GM18502 (cell line): ENCODE results near the gene LGALS7B.
"Not testable (repeated sequence)": the region's sequence is repeated elsewhere in the genome, so short reads cannot be mapped to it uniquely, and the experiment has no call there.

ENCODE experiments used
- ATAC-seq: cut with Tn5 transposase; IDR thresholded peaks from one replicate; pipeline ENCODE4 v1.9.1; 2021; ENCODE audit warnings: mild to moderate bottlenecking; ENCODE audit not compliant: unreplicated experiment, poor library complexity

The LGALS7B gene

GRCh38 chr19:38793671-38794070, 4.7 kb downstream of the LGALS7B start:
- ATAC-seq: no peak

- no peak for ATAC-seq
Observed at GRCh38 chr19:38795549-38795948, 6.5 kb downstream of the LGALS7B start.

GRCh38 chr19:38796154-38796553, 7.2 kb downstream of the LGALS7B start:
- no peak for ATAC-seq

GRCh38 chr19:38797781-38798180, 8.8 kb downstream of the LGALS7B start:
- not testable (repeated sequence) for ATAC-seq

- ATAC-seq: no peak
Observed at GRCh38 chr19:38799104-38799503, 10.1 kb downstream of the LGALS7B start.

GRCh38 chr19:38800577-38801347, 11.8 kb downstream of the LGALS7B start:
- ATAC-seq: no peak

- ATAC-seq: no peak
Observed at GRCh38 chr19:38801359-38802095, 12.5 kb downstream of the LGALS7B start.

GRCh38 chr19:38803543-38803942, 14.5 kb downstream of the LGALS7B start:
- ATAC-seq: no peak

GRCh38 chr19:38805180-38805579, 16.2 kb downstream of the LGALS7B start:
- ATAC-seq: no peak

- ATAC-seq: no peak
Observed at GRCh38 chr19:38806371-38806770, 17.4 kb downstream of the LGALS7B start.

- not testable (repeated sequence) for ATAC-seq
Observed at GRCh38 chr19:38807374-38808098, 18.5 kb downstream of the LGALS7B start.

- no peak for ATAC-seq
Observed at GRCh38 chr19:38808741-38809140, 19.7 kb downstream of the LGALS7B start.

GRCh38 chr19:38809592-38810252, 20.7 kb downstream of the LGALS7B start:
- no peak for ATAC-seq

GRCh38 chr19:38812009-38812840, 23.2 kb downstream of the LGALS7B start:
- ATAC-seq: no peak

- ATAC-seq: no peak
Observed at GRCh38 chr19:38812841-38813320, 23.9 kb downstream of the LGALS7B start, which contains the start of gene LGALS4. TSS of gene LGALS4 (minus strand) at chr19:38812945. CDS start at chr19:38812886, 59 bp downstream.

GRCh38 chr19:38813323-38813722, 24.3 kb downstream of the LGALS7B start:
- ATAC-seq: no peak

GRCh38 chr19:38813932-38814331, 24.9 kb downstream of the LGALS7B start:
- ATAC-seq: not testable (repeated sequence)

GRCh38 chr19:38815059-38816001, 26.3 kb downstream of the LGALS7B start:
- ATAC-seq: no peak
